Muscle of back (tissue), 11 donors: ENCODE measurements around the gene HMHB1. TPM values are rescaled to one million over a fixed set of nuclear protein-coding genes. Genes with fewer than 3 reads are reported as not detected.
A peak's percentile ranks its signal among the peaks of the same experiment; 100 is the strongest.
"Not testable (repeated sequence)": the region's sequence is repeated elsewhere in the genome, so short reads cannot be mapped to it uniquely, and the experiment has no call there.

Experiments
- DNase-seq, 3 donors: peaks; one replicate each; pipeline versions ENCODE4 v3.0.0 to v3.0.0-alpha.2; 2013
- polyA plus RNA-seq, 10 donors: library from polyadenylated mRNA; unstranded; fragments of 120-200 nt; gene quantifications; one replicate each; pipeline ENCODE4 v1.2.1, GENCODE V29; 2013; ENCODE audit not compliant: insufficient read length in 10 of 10

The HMHB1 gene
- polyA plus RNA-seq, 10 donors: 0.56 to 0.60 TPM; not detected in 8

GRCh38 chr5:143801252-143801939 is 10.6 kb upstream of the HMHB1 start:
- DNase-seq: peak in 1 of 3 donors; percentile 65

- DNase-seq: no peak
Observed at GRCh38 chr5:143805861-143806260, 6.1 kb upstream of the HMHB1 start.

DNA sequence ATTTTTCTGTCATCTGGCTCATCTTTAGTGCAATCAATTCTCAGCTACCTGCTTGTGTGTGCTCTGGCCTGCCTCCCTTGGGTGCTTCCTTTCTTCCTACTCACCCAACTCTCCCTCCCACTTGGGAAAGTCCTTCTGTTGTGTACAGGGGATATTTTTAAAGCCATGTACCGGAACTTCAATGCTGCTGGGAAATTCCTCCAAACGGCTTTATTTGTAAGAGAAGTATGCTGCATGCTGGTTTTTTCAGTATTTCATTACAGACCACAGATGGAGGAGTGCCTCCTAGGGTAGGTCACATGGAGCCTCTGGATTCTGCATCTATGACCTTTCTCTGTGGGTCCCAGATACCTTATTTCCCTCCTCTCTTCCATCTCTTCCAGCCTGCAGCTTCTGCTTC is 5.4 kb upstream of the HMHB1 start:
- no peak for DNase-seq

GRCh38 chr5:143807401-143807800 is 4.6 kb upstream of the HMHB1 start:
- DNase-seq: no peak

DNA sequence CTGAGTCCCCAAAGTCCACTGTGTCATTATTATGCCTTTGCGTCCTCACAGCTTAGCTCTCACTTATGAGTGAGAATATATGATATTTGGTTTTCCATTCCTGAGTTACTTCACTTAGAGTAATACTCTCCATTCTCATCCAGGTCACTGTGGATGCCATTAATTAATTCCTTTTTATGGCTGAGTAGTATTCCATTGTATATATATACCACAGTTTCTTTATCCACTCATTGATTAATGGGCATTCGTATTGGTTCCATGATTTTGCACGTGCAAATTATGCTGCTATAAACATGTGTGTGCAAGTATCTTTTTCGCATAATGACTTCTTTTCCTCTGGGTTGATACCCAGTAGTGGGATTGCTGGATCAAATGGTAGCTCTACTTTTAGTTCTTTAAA is 4.4 kb downstream of the HMHB1 start:
- DNase-seq: not testable (repeated sequence)

GRCh38 chr5:143819716-143820115 is 7.8 kb downstream of the HMHB1 start:
- DNase-seq: no peak

GRCh38 chr5:143820451-143820850 is 8.5 kb downstream of the HMHB1 start:
- no peak for DNase-seq

DNA sequence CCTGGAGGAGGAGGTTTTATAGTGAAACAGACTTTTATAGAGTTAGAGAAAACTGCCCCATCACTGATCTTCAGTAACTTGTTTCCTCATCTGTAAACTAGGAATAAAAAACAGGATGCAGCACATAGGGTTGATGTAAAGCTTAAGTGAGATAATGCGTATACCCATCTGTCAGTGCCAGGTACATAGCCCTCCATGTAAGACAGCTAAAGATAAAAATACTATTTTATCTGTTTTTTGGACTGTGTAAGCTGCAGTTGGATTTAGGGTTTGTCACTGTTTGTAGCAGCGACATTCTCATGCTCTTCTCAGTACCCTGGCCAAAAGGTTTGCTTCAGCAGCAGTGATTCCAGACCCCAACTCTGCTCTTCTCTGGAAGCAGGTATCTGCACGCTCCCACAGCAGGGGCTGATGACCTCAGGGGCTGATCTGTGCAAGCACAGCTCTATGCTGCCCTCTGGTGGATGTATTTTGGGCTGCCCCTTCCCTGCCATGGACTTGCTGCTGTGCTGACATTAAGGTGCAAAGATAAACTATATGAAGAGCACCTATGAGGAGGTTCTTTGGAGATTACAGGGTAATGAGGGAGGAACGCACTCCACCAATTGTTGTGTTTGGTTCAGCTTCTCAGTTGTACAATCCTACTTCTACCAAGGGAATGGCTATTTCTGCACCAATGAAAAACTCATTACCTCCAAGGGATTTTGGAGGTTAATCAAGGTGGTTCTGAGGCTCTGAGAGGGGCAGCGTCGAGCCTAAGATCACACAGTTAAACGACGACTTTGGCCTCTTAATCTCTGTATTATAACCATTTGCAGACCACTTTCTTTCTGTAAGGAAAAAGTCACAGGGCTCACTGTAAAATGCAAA is 13.1 kb downstream of the HMHB1 start:
- peak; percentile 71 to 88 (median 85) for DNase-seq

DNA sequence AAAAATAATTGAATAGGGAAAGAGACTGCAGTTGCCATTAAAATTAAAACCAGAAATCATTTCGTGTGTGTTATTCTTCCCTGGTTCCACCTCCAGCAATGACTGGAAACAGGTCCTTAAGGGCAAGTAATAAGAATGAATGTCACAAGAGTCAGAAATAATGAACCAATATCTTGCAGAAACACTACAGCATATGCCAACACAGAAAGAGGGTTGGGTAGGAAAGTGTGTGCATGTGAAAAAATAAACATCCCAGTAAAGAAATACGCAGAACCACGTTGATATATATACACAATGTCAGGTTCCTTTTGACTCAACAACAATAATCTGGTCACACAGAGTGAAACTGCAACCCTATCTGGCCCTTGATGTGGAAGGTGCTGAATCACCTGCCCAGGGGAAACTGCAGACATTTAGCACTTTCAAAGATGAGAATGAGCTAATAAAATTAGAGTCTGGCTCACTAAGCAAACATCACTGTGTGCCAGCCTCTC is 15.0 kb downstream of the HMHB1 start:
- DNase-seq: no peak

GRCh38 chr5:143828710-143829109 is 16.7 kb downstream of the HMHB1 start:
- DNase-seq: no peak

- DNase-seq: no peak
Observed at GRCh38 chr5:143833177-143833576, 21.2 kb downstream of the HMHB1 start.

DNA sequence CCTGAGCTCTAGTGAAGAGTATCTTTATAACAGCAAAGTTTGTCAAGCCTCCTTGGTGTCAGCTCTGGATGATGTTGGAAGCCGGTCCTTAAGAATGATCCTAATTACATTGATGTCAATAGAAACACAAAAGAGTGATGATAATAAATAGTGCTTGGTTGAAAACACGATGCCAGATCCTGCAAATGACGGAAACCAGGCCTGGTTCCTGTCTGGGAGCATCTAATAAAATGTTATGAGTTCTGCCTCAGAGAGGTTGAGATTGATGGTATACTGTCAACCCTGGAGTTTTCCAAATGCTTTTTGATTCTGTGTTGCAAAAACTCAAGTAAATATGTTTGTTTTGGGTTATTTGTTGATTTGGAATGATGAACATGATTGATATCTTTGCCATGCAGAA is 23.3 kb downstream of the HMHB1 start:
- no peak for DNase-seq

- peak in 2 of 3 donors; percentile 21 to 38 for DNase-seq
Observed at GRCh38 chr5:143836161-143836725, 24.3 kb downstream of the HMHB1 start.

- peak; percentile 80 to 93 (median 82) for DNase-seq
Observed at GRCh38 chr5:143837306-143837848, 25.4 kb downstream of the HMHB1 start.

DNA sequence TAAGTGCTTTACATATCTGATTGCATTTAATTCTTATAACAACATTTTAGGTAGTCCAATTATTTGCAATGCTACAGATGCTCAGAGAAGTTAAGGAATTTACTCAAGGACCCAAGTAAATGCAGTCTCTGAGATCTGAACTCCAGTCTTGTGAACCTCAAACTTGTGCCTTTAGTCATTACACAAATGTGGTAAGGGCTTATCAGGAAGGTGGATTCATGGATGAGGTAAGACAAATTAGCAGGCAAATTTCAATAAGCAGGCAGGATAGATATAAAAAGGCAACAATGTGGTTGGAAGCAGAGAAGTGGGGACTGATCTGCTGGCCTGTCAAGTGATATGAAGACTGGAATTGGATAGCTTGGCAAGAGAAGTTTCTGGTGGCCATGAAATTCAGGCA is 29.5 kb downstream of the HMHB1 start:
- no peak for DNase-seq

DNA sequence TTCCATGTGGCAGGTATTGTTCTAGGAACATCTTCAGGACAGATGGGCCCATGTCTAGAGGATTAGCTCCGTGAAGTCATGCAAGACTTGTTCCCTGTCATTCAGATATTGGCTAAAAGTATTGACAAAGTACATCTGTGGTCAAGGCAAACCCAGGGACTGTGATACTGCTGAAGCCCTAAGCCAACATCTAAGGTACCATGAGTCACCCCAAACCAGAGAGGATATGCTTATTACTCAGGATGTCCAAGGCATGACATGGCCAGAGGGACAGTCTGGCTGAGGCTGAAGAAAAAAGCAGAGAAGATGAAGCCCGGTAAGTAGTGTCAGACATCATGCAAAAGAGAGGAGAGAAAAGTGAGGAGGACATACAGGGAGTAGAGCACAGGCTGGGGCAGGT is 31.0 kb downstream of the HMHB1 start:
- no peak for DNase-seq

- no peak for DNase-seq
Observed at GRCh38 chr5:143843461-143843860, 31.5 kb downstream of the HMHB1 start.

- DNase-seq: no peak
Observed at GRCh38 chr5:143850050-143850683, 38.2 kb downstream of the HMHB1 start.

DNA sequence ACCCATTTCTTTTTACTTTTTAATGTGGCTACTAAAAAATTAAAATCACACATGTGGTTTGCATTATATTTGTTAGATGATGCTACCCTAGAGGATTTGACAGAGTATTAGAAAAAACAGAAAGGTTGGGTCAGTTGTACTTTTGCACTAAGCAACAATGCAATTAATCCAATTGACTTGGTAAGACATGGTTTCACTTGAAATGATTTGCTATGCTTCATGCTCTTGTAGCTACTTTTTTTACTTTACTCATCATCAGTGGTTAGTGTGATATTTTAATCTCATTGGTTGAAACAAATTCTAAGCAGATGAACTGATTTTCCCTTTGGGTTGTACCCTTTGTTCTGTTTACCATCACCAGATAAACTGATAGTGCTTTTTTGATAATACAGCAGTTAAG is 39.4 kb downstream of the HMHB1 start:
- no peak for DNase-seq

- DNase-seq: no peak
Observed at GRCh38 chr5:143860211-143860610, 48.2 kb downstream of the HMHB1 start.

DNA sequence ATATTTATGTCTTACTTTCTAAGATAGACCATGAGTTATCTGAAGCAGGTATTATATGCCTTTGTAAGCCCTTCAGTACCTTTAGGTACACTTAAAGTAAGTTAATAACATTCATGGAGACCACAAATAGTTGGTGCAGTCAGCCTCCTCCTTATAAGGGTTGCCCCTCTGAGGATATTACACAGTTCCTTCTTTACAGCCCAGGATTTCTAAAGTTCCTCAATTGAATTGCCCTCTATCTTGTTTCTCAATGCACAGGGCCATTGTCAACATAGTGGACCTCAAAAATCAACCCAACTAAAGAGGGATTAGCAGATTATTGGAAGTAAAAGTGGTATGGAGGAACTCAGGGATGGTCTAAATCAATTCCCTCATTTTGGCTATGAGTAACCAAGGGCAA is 50.3 kb downstream of the HMHB1 start:
- DNase-seq: no peak
